Gastrocnemius medialis (tissue), 4 donors: ENCODE measurements around the gene MSH5. TPM values are rescaled to one million over a fixed set of nuclear protein-coding genes. Genes with fewer than 3 reads are reported as not detected.

Source experiments
- ATAC-seq, 2 donors: fragments of 150-250 bp; one replicate each; pipeline ENCODE4 v1.9.1; 2016
- DNase-seq, 2 donors: peaks; one replicate each; pipeline ENCODE4 v3.0.0-alpha.2; 2019
- H3K27ac ChIP-seq, 4 donors: fragments of 200-600 bp; sonication (generic); 1 replicate in 1 of 4; 2 replicates in 3 of 4; pipeline ENCODE4 v1.5.1; 2016 to 2018; ENCODE audit warnings: mild to moderate bottlenecking in 2 of 4, moderate library complexity in 1 of 4
- H3K27me3 ChIP-seq, 3 donors: fragments of 200-600 bp; sonication (generic) in 2 of 3; 1 replicate in 1 of 3; 2 replicates in 2 of 3; pipeline versions ENCODE4 v1.5.1 to v1.6.0; 2016 to 2019; ENCODE audit warnings: mild to moderate bottlenecking in 1 of 3, moderate library complexity in 1 of 3
- H3K36me3 ChIP-seq, 2 donors: fragments of 200-600 bp; sonication (generic) in 1 of 2; one replicate each; pipeline ENCODE4 v1.5.1; 2017 to 2018
- H3K4me1 ChIP-seq, 2 donors: fragments of 200-600 bp; sonication (generic) in 1 of 2; one replicate each; pipeline ENCODE4 v1.5.1; 2016 to 2017; ENCODE audit warnings: mild to moderate bottlenecking in 2 of 2
- H3K4me3 ChIP-seq, 4 donors: fragments of 200-600 bp; sonication (generic) in 3 of 4; 1 replicate in 1 of 4; 2 replicates in 3 of 4; pipeline ENCODE4 v1.5.1; 2016 to 2019; ENCODE audit warnings: mild to moderate bottlenecking in 2 of 4
- H3K9me3 ChIP-seq, 3 donors: fragments of 200-600 bp; sonication (generic) in 2 of 3; 1 replicate in 1 of 3; 2 replicates in 2 of 3; pipeline ENCODE4 v1.5.1; 2016 to 2019
- CTCF ChIP-seq, 5 experiments: fragments of 450-650 bp in 3 of 5; fragments of 200-600 bp in 2 of 5; sonication (generic) in 2 of 5; IDR thresholded peaks in 4 of 5; conservative IDR thresholded peaks in 1 of 5; 1 replicate in 4 of 5; 2 replicates in 1 of 5; pipeline ENCODE4 v1.5.1; 2016 to 2019; ENCODE audit warnings: antibody characterized with exemption in 5 of 5, mild to moderate bottlenecking in 3 of 5, moderate library complexity in 3 of 5
- POLR2A ChIP-seq, 2 donors: fragments of 450-650 bp; IDR thresholded peaks; one replicate each; pipeline ENCODE4 v1.6.1; 2017; ENCODE audit warnings: antibody characterized with exemption in 2 of 2, mild to moderate bottlenecking in 2 of 2, moderate library complexity in 2 of 2
- in situ Hi-C, 4 donors: fragments of 200-750 bp; cut with MboI; loops; one replicate each; pipeline versions ENCODE4 v1.15.0 to v1.8.0; 2017; ENCODE audit warnings: low sequenced_read_pairs in 4 of 4
- intact Hi-C: fragments of 100-400 bp; cut with DNase I; formaldehyde crosslinking; loops from one replicate; pipeline ENCODE4 v1.15.1; 2023; ENCODE audit warnings: low total_unique reads
- total RNA-seq, 4 donors: library from RNA; depleted of rRNA; stranded (reverse); fragments of >200 nt; gene quantifications; one replicate each; pipeline versions ENCODE4 v1.1.0 to v1.2.3, GENCODE V29; 2016

Gene MSH5
- total RNA-seq, 4 donors from 2014 or later, result 0.35 to 7.8 (median 1.6) TPM

GRCh38 chr6:31727717-31728671, 11.8 kb upstream of the MSH5 start:
- H3K36me3 ChIP-seq, result peaks cover 0 to 7% of the 10 kb centered on the region in 2 donors
- peaks cover 0 to 3% (median 0%) of the 10 kb centered on the region in 3 donors for H3K27me3 ChIP-seq
- intact Hi-C loops, result no loop called here
- in situ Hi-C loops, result no loop called here
- H3K27ac ChIP-seq, result peak overlapping the region; percentile 78 to 92 (median 88)
- peaks cover 7 to 8% of the 10 kb centered on the region in 2 donors for H3K4me1 ChIP-seq
- ATAC-seq (no peak), DNase-seq (no peak)
- TF ChIP-seq CTCF (IDR thresholded peaks at IDR 0.05 in 4 of 5, conservative IDR thresholded peaks at IDR 0.05 in 1 of 5) (no peak), POLR2A (IDR thresholded peaks at IDR 0.05) (no peak)
- no peaks in the 10 kb centered on the region for H3K9me3 ChIP-seq
- H3K4me3 ChIP-seq, result peak overlapping the region; percentile 62 to 95 (median 85)

GRCh38 chr6:31728767-31729514, 10.9 kb upstream of the MSH5 start, which contains the start of gene DDAH2:
DDAH2 (minus strand) TSS chr6:31729299; CDS start chr6:31729161, 138 bp downstream.
- Histone ChIP-seq H3K27me3 (peaks cover 0 to 3% (median 0%) of the 10 kb centered on the region in 3 donors), H3K4me1 (peaks cover 7 to 8% of the 10 kb centered on the region in 2 donors), H3K9me3 (no peaks in the 10 kb centered on the region), H3K27ac (peak within 1 kb of the TSS; percentile 78 to 92 (median 88)), H3K4me3 (peak within 1 kb of the TSS; percentile 62 to 95 (median 85)), H3K36me3 (peaks cover 0 to 15% of the 10 kb centered on the region in 2 donors)
- TF ChIP-seq CTCF (IDR thresholded peaks at IDR 0.05 in 4 of 5, conservative IDR thresholded peaks at IDR 0.05 in 1 of 5), result peak in 1 of 5 experiments; percentile 58
- no peak for TF ChIP-seq POLR2A (IDR thresholded peaks at IDR 0.05)
- peak; percentile 27 to 49 for ATAC-seq
- intact Hi-C loops, result loop anchor here (1.0 kb wide), 1 partner anchor 26 kb away; the partner anchor contains the start of gene ABHD16A
- in situ Hi-C loops, result no loop called here
- DNase-seq, result no peak

GRCh38 chr6:31729515-31729978, 10.3 kb upstream of the MSH5 start:
- Histone ChIP-seq H3K27me3 (peaks cover 0 to 3% (median 0%) of the 10 kb centered on the region in 3 donors), H3K27ac (peak overlapping the region; percentile 78 to 92 (median 88)), H3K4me1 (peaks cover 9 to 11% of the 10 kb centered on the region in 2 donors), H3K4me3 (peak overlapping the region; percentile 62 to 95 (median 85)), H3K36me3 (peaks cover 0 to 15% of the 10 kb centered on the region in 2 donors), H3K9me3 (no peaks in the 10 kb centered on the region)
- ATAC-seq (peak; percentile 75 to 83), DNase-seq (peak; percentile 71 to 84)
- TF ChIP-seq POLR2A (IDR thresholded peaks at IDR 0.05) (peak in 1 of 2 donors; percentile 16), CTCF (IDR thresholded peaks at IDR 0.05 in 4 of 5, conservative IDR thresholded peaks at IDR 0.05 in 1 of 5) (peak in 4 of 5 experiments; percentile 20 to 64 (median 42))
- intact Hi-C loops (loop anchor here (1.0 kb wide), 1 partner anchor 26 kb away; the partner anchor contains the start of gene ABHD16A), in situ Hi-C loops (no loop called here)

- in situ Hi-C loops, result no loop called here
Measured at GRCh38 chr6:31729979-31730630, 9.7 kb upstream of the MSH5 start.

More at GRCh38 chr6:31729979-31730630, 9.7 kb upstream of the MSH5 start:
- peak overlapping the region; percentile 62 to 95 (median 85) for H3K4me3 ChIP-seq
- H3K36me3 ChIP-seq, result peaks cover 0 to 15% of the 10 kb centered on the region in 2 donors
- H3K4me1 ChIP-seq, result peaks cover 13% of the 10 kb centered on the region in 2 donors
- peak overlapping the region; percentile 78 to 92 (median 88) for H3K27ac ChIP-seq
- intact Hi-C loops, result loop anchor here (1.0 to 10.0 kb wide), 3 partner anchors 27 to 245 kb away; partner anchors contain the start of genes ABHD16A and DXO
- DNase-seq, result peak; percentile 58 to 75
- TF ChIP-seq CTCF (IDR thresholded peaks at IDR 0.05 in 4 of 5, conservative IDR thresholded peaks at IDR 0.05 in 1 of 5), result no peak
- TF ChIP-seq POLR2A (IDR thresholded peaks at IDR 0.05), result peak; percentile 21 to 64
- peak; percentile 66 to 70 for ATAC-seq
- no peaks in the 10 kb centered on the region for H3K9me3 ChIP-seq
- H3K27me3 ChIP-seq, result peaks cover 0 to 4% (median 3%) of the 10 kb centered on the region in 3 donors
